Smooth muscle cell (in vitro differentiated cells): ENCODE results near the gene CXCL17. TPM values are rescaled to one million over a fixed set of nuclear protein-coding genes. Genes with fewer than 3 reads are reported as not detected.

Experiments used
- DNase-seq: peaks from one replicate; lab custom pipeline; 2025; ENCODE audit not compliant: unreplicated experiment; lab: John Stamatoyannopoulos, UW
- H2AFZ ChIP-seq: fragments of 200-600 bp; sonication (generic); 2 replicates; pipeline ENCODE4 v1.6.0; 2016; ENCODE audit warnings: antibody characterized with exemption, low read depth, mild to moderate bottlenecking
- H3F3A ChIP-seq: fragments of 200-600 bp; sonication (generic); 2 replicates; pipeline ENCODE4 v1.6.0; 2017; ENCODE audit warnings: antibody characterized with exemption, low read depth
- H3K27ac ChIP-seq: fragments of 200-600 bp; sonication (generic); 2 replicates; pipeline ENCODE4 v1.5.1; 2016; ENCODE audit warnings: low read depth, mild to moderate bottlenecking
- H3K27me3 ChIP-seq: fragments of 200-600 bp; sonication (generic); 2 replicates; pipeline ENCODE4 v1.6.1; 2016; ENCODE audit warnings: low read depth, mild to moderate bottlenecking
- H3K36me3 ChIP-seq: fragments of 200-600 bp; sonication (generic); 2 replicates; pipeline ENCODE4 v1.5.1; 2016; ENCODE audit warnings: low read depth
- H3K4me1 ChIP-seq: fragments of 200-600 bp; sonication (generic); 2 replicates; pipeline ENCODE4 v1.5.1; 2016; ENCODE audit warnings: low read depth
- H3K4me2 ChIP-seq: fragments of 200-600 bp; sonication (generic); 2 replicates; pipeline ENCODE4 v1.6.0; 2016; ENCODE audit warnings: mild to moderate bottlenecking
- H3K4me3 ChIP-seq: fragments of 200-600 bp; sonication (generic); 2 replicates; pipeline ENCODE4 v1.5.1; 2016; ENCODE audit warnings: mild to moderate bottlenecking
- H3K79me2 ChIP-seq: fragments of 200-600 bp; sonication (generic); 2 replicates; pipeline ENCODE4 v1.6.0; 2016; ENCODE audit warnings: low read depth, mild to moderate bottlenecking
- H3K9ac ChIP-seq: fragments of 200-600 bp; sonication (generic); 2 replicates; pipeline ENCODE4 v1.6.0; 2016; ENCODE audit warnings: low read depth
- H3K9me3 ChIP-seq: fragments of 200-600 bp; sonication (generic); replicated peaks from 2 replicates; pipeline ENCODE4 v1.5.1; 2016; ENCODE audit warnings: low read depth
- H4K20me1 ChIP-seq: fragments of 200-600 bp; sonication (generic); 2 replicates; pipeline ENCODE4 v1.6.0; 2016; ENCODE audit warnings: low read depth
- CTCF ChIP-seq: fragments of 200-600 bp; sonication (generic); IDR thresholded peaks from 2 replicates; pipeline ENCODE4 v1.5.1; 2017; ENCODE audit warnings: borderline replicate concordance, mild to moderate bottlenecking, antibody characterized with exemption; ENCODE audit not compliant: insufficient read depth, poor library complexity, severe bottlenecking
- WGBS: methylation state at CpG from one replicate; pipeline ENCODE4 v1.1.7; 2016; ENCODE audit warnings: low lambda C conversion rate; 5-methylcytosine and 5-hydroxymethylcytosine counted together
- polyA plus RNA-seq: library from polyadenylated mRNA; unstranded; fragments of >200 nt; fragmentation: Nextera tagmentation; extraction: Ambion mirVana; gene quantifications from 2 replicates; pipeline ENCODE4 v1.2.1, GENCODE V29; 2016
- total RNA-seq: library from RNA; depleted of rRNA; stranded (reverse); fragments of >200 nt; gene quantifications from 2 replicates; pipeline ENCODE4 v1.2.3, GENCODE V29; 2014

CXCL17 gene
- total and polyA plus RNA-seq, 2 experiments from 2014 or later = not detected

DNA sequence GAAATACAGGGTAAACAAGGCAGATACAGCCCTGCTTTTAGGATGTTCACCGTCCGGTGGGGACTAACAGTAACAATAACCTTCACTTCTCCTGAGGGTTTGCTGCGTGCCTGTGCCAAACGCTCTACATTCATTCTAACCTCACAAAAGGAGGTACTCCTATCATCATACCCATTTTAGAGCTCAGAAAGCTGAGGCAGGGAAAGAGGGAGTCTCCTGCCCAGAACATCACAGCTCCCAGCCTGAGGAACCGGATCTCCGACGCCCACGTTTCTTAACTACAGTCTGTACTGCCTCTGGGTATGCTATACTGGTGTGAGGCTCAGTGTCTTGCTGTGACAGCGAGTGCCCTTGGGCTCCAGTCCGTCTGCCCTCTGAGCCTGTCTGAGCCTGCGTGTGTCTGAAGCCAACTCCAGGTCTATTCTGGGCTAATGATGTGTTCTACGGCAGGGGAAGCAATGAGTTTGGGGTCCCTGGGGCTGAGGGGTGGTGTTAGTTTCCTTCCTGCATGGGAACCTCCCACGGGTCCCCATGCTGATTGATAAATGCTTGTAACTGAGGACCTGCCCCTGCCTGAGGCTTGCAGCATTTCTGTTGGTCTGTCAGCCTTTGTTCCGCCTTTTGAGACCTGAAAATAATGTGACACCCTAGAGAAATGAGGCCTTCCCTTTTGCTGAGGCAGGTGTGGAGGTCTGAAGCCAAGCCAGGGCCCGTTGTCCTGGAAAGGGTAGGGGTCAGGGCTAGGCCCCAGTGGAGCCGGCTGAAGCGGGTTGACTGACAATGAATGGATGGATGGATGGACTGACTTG is 20.4 kb downstream of the CXCL17 start:
- Histone ChIP-seq H3K4me1 (peaks cover 10% of the 10 kb centered on the region), H2AFZ (no peak overlapping the region), H3K4me2 (peak overlapping the region; percentile 91), H4K20me1 (no peaks in the 10 kb centered on the region), H3K27me3 (no peaks in the 10 kb centered on the region), H3K9ac (no peak overlapping the region), H3K4me3 (peak overlapping the region; percentile 77), H3K79me2 (no peaks in the 10 kb centered on the region), H3K9me3 (no peaks in the 10 kb centered on the region), H3K27ac (no peak overlapping the region), H3F3A (no peaks in the 10 kb centered on the region), H3K36me3 (no peaks in the 10 kb centered on the region)
- 78% methylated on average over 17 of the region's 17 CpGs for WGBS
- DNase-seq = no peak
- no peak for TF ChIP-seq CTCF

DNA sequence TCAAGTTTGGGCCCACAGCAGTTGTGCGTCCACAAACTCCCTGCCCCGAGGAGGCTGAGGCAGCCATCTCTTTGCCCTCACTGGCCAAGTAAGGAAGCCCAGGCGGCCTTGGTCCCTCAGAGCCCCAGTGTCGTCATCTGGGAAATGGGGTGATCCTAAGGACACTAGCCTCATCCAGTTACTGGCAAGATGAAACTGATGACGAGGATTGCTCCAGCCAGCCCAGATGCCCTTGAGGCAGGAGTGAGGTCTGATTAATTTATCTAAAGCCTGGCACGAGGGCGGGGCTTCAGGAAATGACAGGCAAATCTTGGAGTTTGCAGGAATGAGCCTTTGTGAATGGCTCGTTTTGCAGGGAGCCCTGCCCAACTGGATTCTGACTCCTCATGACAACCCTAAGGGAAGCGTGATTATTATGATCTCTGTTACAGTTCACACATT is 21.1 kb downstream of the CXCL17 start:
- Histone ChIP-seq H3K4me3 (no peak overlapping the region), H3K27ac (no peak overlapping the region), H3K4me1 (peaks cover 10% of the 10 kb centered on the region), H3K79me2 (no peaks in the 10 kb centered on the region), H3K27me3 (no peaks in the 10 kb centered on the region), H3K4me2 (no peak overlapping the region), H2AFZ (no peak overlapping the region), H3K9me3 (no peaks in the 10 kb centered on the region), H3K9ac (no peak overlapping the region), H4K20me1 (no peaks in the 10 kb centered on the region), H3K36me3 (no peaks in the 10 kb centered on the region), H3F3A (no peaks in the 10 kb centered on the region)
- WGBS = 83% methylated on average over 9 of the region's 9 CpGs
- DNase-seq = no peak
- TF ChIP-seq CTCF = no peak

GRCh38 chr19:42421101-42421500 is 21.6 kb downstream of the CXCL17 start:
- no peak for TF ChIP-seq CTCF
- Histone ChIP-seq H3F3A (no peaks in the 10 kb centered on the region), H3K4me3 (no peak overlapping the region), H3K79me2 (no peaks in the 10 kb centered on the region), H4K20me1 (no peaks in the 10 kb centered on the region), H3K4me2 (no peak overlapping the region), H3K4me1 (peaks cover 10% of the 10 kb centered on the region), H3K9me3 (no peaks in the 10 kb centered on the region), H2AFZ (no peak overlapping the region), H3K27ac (no peak overlapping the region), H3K36me3 (no peaks in the 10 kb centered on the region), H3K27me3 (no peaks in the 10 kb centered on the region), H3K9ac (no peak overlapping the region)
- WGBS = 96% methylated on average over 4 of the region's 4 CpGs
- no peak for DNase-seq
